ENCODE results near the gene GPLD1.
A peak's percentile ranks its signal among the peaks of the same experiment; 100 is the strongest.

GPLD1 gene

GRCh38 chr6:24439858-24440539, 49.4 kb downstream of the GPLD1 start:
- H3K36me3 ChIP-seq = peaks cover 5 to 23% (median 13%) of the 10 kb centered on the region in 3 donors
- TF ChIP-seq CTCF (IDR thresholded peaks at IDR 0.05) = no peak
- H3K9me3 ChIP-seq = no peaks in the 10 kb centered on the region
- intact Hi-C loops (cut with DNase I; ENCODE audit: low total_unique reads) = loop anchor here (5.0 kb wide), 1 partner anchor 42 kb away; no protein-coding TSS in a partner anchor
- no peaks in the 10 kb centered on the region for H3K27me3 ChIP-seq
- no peak for DNase-seq
- no peak overlapping the region for H3K4me3 ChIP-seq
- H3K4me1 ChIP-seq = no peaks in the 10 kb centered on the region
- H3K27ac ChIP-seq = no peak overlapping the region

GRCh38 chr6:24436979-24437378, 52.4 kb downstream of the GPLD1 start:
- Histone ChIP-seq H3K4me3 (no peak overlapping the region), H3K27me3 (no peaks in the 10 kb centered on the region), H3K9me3 (no peaks in the 10 kb centered on the region), H3K36me3 (peaks cover 5 to 23% (median 7%) of the 10 kb centered on the region in 3 donors), H3K4me1 (no peaks in the 10 kb centered on the region), H3K27ac (no peak overlapping the region)
- DNase-seq = no peak
- no peak for TF ChIP-seq CTCF (IDR thresholded peaks at IDR 0.05)
- intact Hi-C loops (cut with DNase I; ENCODE audit: low total_unique reads) = loop anchor here (5.0 kb wide), 1 partner anchor 45 kb away; no protein-coding TSS in a partner anchor

GRCh38 chr6:24432611-24433010, 56.8 kb downstream of the GPLD1 start:
- H3K36me3 ChIP-seq = peaks cover 0 to 32% (median 0%) of the 10 kb centered on the region in 3 donors
- intact Hi-C loops (cut with DNase I; ENCODE audit: low total_unique reads) = no loop called here

GRCh38 chr6:24431045-24431451, 58.3 kb downstream of the GPLD1 start:
- peak; percentile 57 to 72 for TF ChIP-seq CTCF (IDR thresholded peaks at IDR 0.05)
- Histone ChIP-seq H3K9me3 (no peaks in the 10 kb centered on the region), H3K27ac (no peak overlapping the region), H3K4me3 (no peak overlapping the region), H3K36me3 (peaks cover 0 to 25% (median 0%) of the 10 kb centered on the region in 3 donors), H3K27me3 (no peaks in the 10 kb centered on the region), H3K4me1 (no peaks in the 10 kb centered on the region)
- intact Hi-C loops (cut with DNase I; ENCODE audit: low total_unique reads) = loop anchor here (2.0 kb wide), 1 partner anchor 92 kb away; no protein-coding TSS in a partner anchor
- DNase-seq = no peak

More at GRCh38 chr6:24432611-24433010, 56.8 kb downstream of the GPLD1 start:
- Histone ChIP-seq H3K4me3 (no peak overlapping the region), H3K9me3 (no peaks in the 10 kb centered on the region), H3K27me3 (no peaks in the 10 kb centered on the region), H3K4me1 (no peaks in the 10 kb centered on the region), H3K27ac (no peak overlapping the region)
- DNase-seq = no peak
- TF ChIP-seq CTCF (IDR thresholded peaks at IDR 0.05) = no peak

GRCh38 chr6:24430086-24430485, 59.3 kb downstream of the GPLD1 start:
- H3K36me3 ChIP-seq = peaks cover under 1 to 30% (median 10%) of the 10 kb centered on the region in 3 donors
- intact Hi-C loops (cut with DNase I; ENCODE audit: low total_unique reads) = loop anchor here (2.0 kb wide), 1 partner anchor 93 kb away; no protein-coding TSS in a partner anchor
- no peak overlapping the region for H3K27ac ChIP-seq
- TF ChIP-seq CTCF (IDR thresholded peaks at IDR 0.05) = no peak
- H3K9me3 ChIP-seq = no peaks in the 10 kb centered on the region
- no peak for DNase-seq
- no peaks in the 10 kb centered on the region for H3K27me3 ChIP-seq
- no peak overlapping the region for H3K4me3 ChIP-seq
- no peaks in the 10 kb centered on the region for H3K4me1 ChIP-seq

Data from tibial artery (tissue), 4 donors.